Left lung (tissue), 10 donors: ENCODE results near the gene CABLES2. TPM values are rescaled to one million over a fixed set of nuclear protein-coding genes. Genes with fewer than 3 reads are reported as not detected.
A peak's percentile ranks its signal among the peaks of the same experiment; 100 is the strongest.

Experiments used
- ATAC-seq: fragments of 200-7000 bp; cut with Tn5 transposase; one replicate; pipeline ENCODE4 v1.9.1; 2020; ENCODE audit warnings: moderate library complexity
- DNase-seq, 4 donors: peaks; one replicate each; pipeline ENCODE4 v3.0.0-alpha.2; 2013 to 2020
- H3K27ac ChIP-seq, 2 donors: fragments of 200-600 bp; sonication (generic) in 1 of 2; one replicate each; pipeline versions ENCODE4 v1.5.0 to v1.8.0; 2020 to 2021
- H3K27me3 ChIP-seq, 2 donors: fragments of 200-600 bp; sonication (generic) in 1 of 2; one replicate each; pipeline versions ENCODE4 v1.5.0 to v1.8.0; 2020 to 2021
- H3K36me3 ChIP-seq, 2 donors: fragments of 200-600 bp; sonication (generic) in 1 of 2; one replicate each; pipeline versions ENCODE4 v1.5.0 to v1.8.0; 2020 to 2021
- H3K4me1 ChIP-seq, 2 donors: fragments of 200-600 bp; one replicate each; pipeline ENCODE4 v1.8.0; 2021
- H3K4me3 ChIP-seq, 2 donors: fragments of 200-600 bp; sonication (generic) in 1 of 2; one replicate each; pipeline versions ENCODE4 v1.5.0 to v1.8.0; 2020 to 2021; ENCODE audit warnings: mild to moderate bottlenecking in 1 of 2
- H3K9me3 ChIP-seq, 2 donors: fragments of 200-600 bp; sonication (generic) in 1 of 2; one replicate each; pipeline versions ENCODE4 v1.5.0 to v1.8.0; 2020 to 2021
- intact Hi-C, 2 donors: fragments of 100-400 bp; cut with DNase I; formaldehyde crosslinking; loops; one replicate each; pipeline versions ENCODE4 v1.11.2 to v1.14.2; 2022
- polyA plus RNA-seq, 6 donors: library from polyadenylated mRNA; unstranded; fragments of 120-200 nt; gene quantifications; one replicate each; pipeline ENCODE4 v1.2.1, GENCODE V29; 2013; ENCODE audit not compliant: insufficient read length in 6 of 6
- total RNA-seq, 2 donors: library from RNA; stranded (reverse); fragmentation: NEBNext Ultra II Directional; extraction: Animal tissue kit (Norgen Biotek cat#: 25700); gene quantifications; one replicate each; pipeline ENCODE4 v1.2.1, GENCODE V29; 2021
- TF ChIP-seq, protein P1 (sequence below), 2 donors: fragments of 200-600 bp; sonication (generic) in 1 of 2; IDR thresholded peaks; one replicate each; pipeline versions ENCODE4 v1.5.0 to v1.8.0; 2021; ENCODE audit warnings: antibody characterized with exemption in 2 of 2
- donor health status: DM: no; HTN: yes; CAD: no.
- donor health status: DM: no; HTN: no; CAD: no.

Gene CABLES2
- total and polyA plus RNA-seq, 8 donors, result 4.1 to 16.7 (median 13.2) TPM

DNA sequence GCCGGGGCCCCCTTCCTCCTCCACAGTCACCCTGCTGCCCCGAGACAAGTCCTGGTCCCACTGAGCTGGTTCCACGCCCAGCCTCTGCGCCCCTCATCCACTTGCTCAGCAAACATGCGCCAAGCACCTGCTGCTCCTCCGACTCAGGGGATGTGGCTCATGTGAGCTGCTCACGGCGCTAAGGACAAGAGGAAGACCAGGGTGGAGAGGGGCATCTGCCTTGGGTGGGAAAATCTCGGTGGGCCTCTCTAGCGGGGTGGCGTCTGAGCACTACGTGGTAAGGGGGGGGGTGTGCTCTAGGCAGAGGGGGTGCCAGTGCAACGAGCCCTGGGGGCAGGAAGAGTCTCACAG, 44.5 kb downstream of the CABLES2 start:
- Histone ChIP-seq H3K4me1 (peaks cover 30 to 95% of the 10 kb centered on the region in 2 donors), H3K27ac (peak overlapping the region; percentile 86), H3K9me3 (no peaks in the 10 kb centered on the region), H3K36me3 (peaks cover 0 to 4% of the 10 kb centered on the region in 2 donors), H3K27me3 (peaks cover 0 to 33% of the 10 kb centered on the region in 2 donors), H3K4me3 (no peak overlapping the region)
- DNase-seq (peak in 2 of 4 donors; percentile 33 to 83), ATAC-seq (no peak)
- intact Hi-C loops, result no loop called here
- TF ChIP-seq, protein P1, sequence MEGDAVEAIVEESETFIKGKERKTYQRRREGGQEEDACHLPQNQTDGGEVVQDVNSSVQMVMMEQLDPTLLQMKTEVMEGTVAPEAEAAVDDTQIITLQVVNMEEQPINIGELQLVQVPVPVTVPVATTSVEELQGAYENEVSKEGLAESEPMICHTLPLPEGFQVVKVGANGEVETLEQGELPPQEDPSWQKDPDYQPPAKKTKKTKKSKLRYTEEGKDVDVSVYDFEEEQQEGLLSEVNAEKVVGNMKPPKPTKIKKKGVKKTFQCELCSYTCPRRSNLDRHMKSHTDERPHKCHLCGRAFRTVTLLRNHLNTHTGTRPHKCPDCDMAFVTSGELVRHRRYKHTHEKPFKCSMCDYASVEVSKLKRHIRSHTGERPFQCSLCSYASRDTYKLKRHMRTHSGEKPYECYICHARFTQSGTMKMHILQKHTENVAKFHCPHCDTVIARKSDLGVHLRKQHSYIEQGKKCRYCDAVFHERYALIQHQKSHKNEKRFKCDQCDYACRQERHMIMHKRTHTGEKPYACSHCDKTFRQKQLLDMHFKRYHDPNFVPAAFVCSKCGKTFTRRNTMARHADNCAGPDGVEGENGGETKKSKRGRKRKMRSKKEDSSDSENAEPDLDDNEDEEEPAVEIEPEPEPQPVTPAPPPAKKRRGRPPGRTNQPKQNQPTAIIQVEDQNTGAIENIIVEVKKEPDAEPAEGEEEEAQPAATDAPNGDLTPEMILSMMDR (IDR thresholded peaks at IDR 0.05), result no peak

DNA sequence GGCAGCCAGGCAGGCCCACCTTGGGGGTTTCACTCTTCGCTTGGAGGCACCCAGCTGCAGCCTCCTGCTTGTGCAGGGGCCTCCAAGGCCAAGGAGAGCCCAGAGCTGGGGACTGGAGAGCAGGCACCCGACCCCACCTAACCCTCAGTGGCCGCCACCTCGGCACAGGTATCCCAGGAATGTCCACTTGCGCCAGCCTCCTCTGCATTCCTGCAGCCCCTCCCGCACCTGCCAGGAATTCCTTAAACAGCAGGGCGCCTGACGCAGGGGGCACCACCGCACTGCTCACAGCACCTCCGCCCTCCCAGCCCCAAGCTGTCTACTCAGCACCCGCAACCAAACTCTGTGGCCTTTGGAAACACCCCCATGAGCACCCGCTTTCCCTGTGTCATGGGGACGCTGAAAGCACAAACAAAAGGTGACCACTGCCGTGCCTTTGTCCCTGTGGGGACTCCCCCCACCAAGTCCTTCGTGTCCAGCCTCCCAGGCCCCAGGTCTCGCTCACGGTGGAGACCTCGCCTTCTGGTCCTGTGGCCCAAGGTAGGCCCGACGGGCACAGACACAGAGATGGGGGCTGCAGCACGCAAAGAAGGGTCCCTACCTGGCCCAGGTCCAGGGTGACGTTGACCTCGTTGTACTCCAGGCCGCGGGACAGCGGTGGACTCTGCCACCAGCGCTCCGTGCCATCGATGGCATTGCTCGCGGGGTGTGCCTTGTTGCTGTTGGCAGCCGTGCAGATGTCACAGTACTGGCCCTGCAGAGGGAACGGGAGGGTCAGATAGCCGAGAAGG, 45.1 kb downstream of the CABLES2 start:
- intact Hi-C loops, result no loop called here
- H3K4me3 ChIP-seq, result no peak overlapping the region
- H3K4me1 ChIP-seq, result peaks cover 33 to 95% of the 10 kb centered on the region in 2 donors
- H3K27me3 ChIP-seq, result peaks cover 0 to 33% of the 10 kb centered on the region in 2 donors
- H3K36me3 ChIP-seq, result peaks cover 0 to 4% of the 10 kb centered on the region in 2 donors
- no peaks in the 10 kb centered on the region for H3K9me3 ChIP-seq
- TF ChIP-seq, protein P1 (IDR thresholded peaks at IDR 0.05), result no peak
- ATAC-seq (peak; percentile 57), DNase-seq (peak in 3 of 4 donors; percentile 59 to 92 (median 83))
- peak overlapping the region; percentile 86 for H3K27ac ChIP-seq

DNA sequence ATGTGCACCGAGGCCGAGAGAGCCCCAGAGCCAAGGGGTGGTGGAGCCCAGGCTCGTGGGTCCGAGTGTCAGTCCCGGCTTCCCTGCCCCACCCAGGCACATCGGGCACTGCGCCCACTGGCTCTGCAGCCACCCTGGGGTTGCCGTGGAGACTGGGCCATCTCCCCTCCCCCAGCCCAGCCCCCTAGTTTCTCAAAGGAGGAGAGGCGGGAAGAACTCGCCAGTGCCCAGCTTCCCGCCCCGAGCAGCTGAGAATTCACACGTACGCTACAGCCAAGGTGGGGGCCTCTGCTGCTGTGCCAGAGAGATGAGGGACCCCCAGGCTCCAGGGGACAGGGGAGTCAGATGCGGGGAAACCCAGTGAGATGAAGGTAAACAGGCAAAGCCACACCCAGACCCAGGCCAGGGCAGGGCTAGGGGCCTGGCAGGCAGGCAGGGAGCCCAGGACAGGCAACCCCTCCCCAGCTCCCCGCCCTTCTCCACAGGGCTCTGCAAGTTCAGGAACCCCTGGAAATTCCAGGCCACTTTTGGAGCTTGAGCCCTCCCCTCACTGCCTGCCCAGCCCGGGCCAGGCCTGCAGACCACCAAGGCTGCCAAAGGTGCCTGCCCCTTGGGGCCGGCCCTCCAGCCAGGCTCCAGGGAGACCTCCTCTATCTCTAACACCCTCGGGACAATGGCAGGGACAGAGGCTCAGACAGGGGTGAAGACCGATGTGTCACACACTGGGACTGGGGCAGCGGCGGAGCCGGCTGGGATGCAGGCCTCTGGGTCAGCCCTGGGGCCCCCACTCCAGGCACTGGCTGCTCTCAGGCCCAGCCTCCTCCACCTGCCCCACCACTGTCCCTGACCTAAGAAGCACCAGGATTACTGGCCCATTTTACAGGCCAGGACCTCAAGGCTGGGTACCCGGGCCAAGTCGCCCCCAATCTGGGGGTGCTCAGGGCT, 46.0 kb downstream of the CABLES2 start:
- H3K27ac ChIP-seq, result peak overlapping the region; percentile 86
- H3K36me3 ChIP-seq, result peaks cover 0 to 4% of the 10 kb centered on the region in 2 donors
- H3K4me3 ChIP-seq, result no peak overlapping the region
- ATAC-seq (peak; percentile 55), DNase-seq (peak in 3 of 4 donors; percentile 52 to 85 (median 76))
- no peaks in the 10 kb centered on the region for H3K9me3 ChIP-seq
- H3K27me3 ChIP-seq, result peaks cover 0 to 29% of the 10 kb centered on the region in 2 donors
- H3K4me1 ChIP-seq, result peaks cover 39 to 95% of the 10 kb centered on the region in 2 donors
- intact Hi-C loops, result no loop called here
- TF ChIP-seq, protein P1 (IDR thresholded peaks at IDR 0.05), result no peak

DNA sequence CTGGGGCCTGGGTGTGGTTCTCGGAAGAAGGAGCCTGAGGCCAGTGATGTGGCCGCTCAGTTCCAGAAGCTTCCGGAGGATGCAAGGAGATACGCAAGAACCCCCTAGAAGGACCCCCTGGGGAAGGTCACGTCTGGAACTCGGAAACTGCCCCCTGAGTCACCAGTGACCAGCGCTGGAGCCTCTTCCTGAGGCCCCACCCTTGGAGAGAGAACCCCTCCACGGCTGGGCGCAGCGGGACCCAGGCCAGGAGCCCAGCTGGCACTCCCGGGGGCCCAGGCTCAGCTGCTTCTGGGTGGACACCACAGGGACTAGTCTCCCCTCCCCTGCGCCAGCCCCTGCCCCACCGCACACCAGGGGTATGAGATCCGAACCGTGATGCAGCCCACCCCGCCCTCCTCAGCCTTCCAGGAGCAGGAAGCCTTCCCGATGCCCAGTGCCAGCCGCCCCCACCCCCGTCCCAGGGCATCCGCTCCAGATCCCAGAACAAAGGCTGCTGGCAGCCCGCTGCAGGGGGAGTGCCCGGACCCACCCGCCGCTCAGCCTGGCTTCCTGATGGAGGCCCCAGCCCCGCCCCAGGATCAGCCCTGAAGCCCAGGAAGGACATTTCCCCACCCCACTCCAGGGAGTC, 47.5 kb downstream of the CABLES2 start:
- peaks cover 0 to 6% of the 10 kb centered on the region in 2 donors for H3K36me3 ChIP-seq
- intact Hi-C loops, result no loop called here
- H3K9me3 ChIP-seq, result no peaks in the 10 kb centered on the region
- DNase-seq (peak in 1 of 4 donors; percentile 80), ATAC-seq (no peak)
- peaks cover 0 to 15% of the 10 kb centered on the region in 2 donors for H3K27me3 ChIP-seq
- TF ChIP-seq, protein P1 (IDR thresholded peaks at IDR 0.05), result no peak
- H3K4me1 ChIP-seq, result peaks cover 50 to 95% of the 10 kb centered on the region in 2 donors
- H3K4me3 ChIP-seq, result no peak overlapping the region
- H3K27ac ChIP-seq, result peak overlapping the region; percentile 81 to 84
